ENCODE data around the gene OR2Y1.
"Not testable (repeated sequence)": the region's sequence is repeated elsewhere in the genome, so short reads cannot be mapped to it uniquely, and the experiment has no call there.

The OR2Y1 gene

DNA sequence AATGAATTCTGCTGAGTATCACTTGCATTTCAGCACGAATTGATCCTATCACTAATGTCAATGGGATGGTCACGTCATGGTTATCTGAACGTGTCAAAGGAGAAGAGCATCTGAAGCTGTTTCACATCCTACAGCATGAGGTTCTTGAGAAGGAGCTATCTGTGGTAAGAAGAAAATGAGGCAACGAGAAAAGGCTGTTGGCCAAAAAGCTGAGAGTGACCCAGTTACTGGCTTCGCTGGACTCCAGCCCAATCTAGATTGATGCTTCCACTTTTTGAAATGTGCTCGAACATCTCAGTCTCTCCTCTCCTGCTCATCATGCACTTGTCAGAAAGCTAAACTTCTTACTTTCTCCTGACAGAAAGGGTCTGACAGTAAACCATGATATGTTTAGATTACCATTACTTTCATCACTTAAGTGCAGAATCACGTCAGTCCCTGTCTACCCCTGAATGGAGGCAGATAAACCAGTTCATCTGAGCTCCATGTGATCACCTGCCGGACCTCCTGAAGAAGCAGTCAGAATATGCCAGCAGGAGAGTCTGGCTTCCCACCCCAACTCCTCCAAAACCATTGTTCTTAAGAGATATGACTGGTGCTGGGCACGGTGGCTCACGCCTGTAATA is 40.2 kb upstream of the OR2Y1 start:
- H3K27ac ChIP-seq (ENCODE audit: low read depth, low read length) = no peak overlapping the region

GRCh38 chr5:180777475-180777874 is 37.6 kb upstream of the OR2Y1 start:
- H3K27me3 ChIP-seq (ENCODE audit: control insufficient read depth in 1 of 2, insufficient read depth in 2 of 2, low read length in 2 of 2) = no peaks in the 10 kb centered on the region
- H3K36me3 ChIP-seq (ENCODE audit: insufficient read depth, low read length) = no peaks in the 10 kb centered on the region
- no peak overlapping the region for H3K4me3 ChIP-seq (ENCODE audit: low read depth in 1 of 2, low read length in 2 of 2)
- H3K4me1 ChIP-seq (ENCODE audit: insufficient read depth, low read length) = no peaks in the 10 kb centered on the region
- H3K9ac ChIP-seq (ENCODE audit: low read length) = no peak overlapping the region
- H3K27ac ChIP-seq (ENCODE audit: low read depth, low read length) = no peak overlapping the region
- no peaks in the 10 kb centered on the region for H3K9me3 ChIP-seq (ENCODE audit: low read length)

More for the DNA sequence above, 40.2 kb upstream of the OR2Y1 start:
- Histone ChIP-seq H3K36me3 (ENCODE audit: insufficient read depth, low read length) (no peaks in the 10 kb centered on the region), H3K9me3 (ENCODE audit: low read length) (no peaks in the 10 kb centered on the region), H3K4me1 (ENCODE audit: insufficient read depth, low read length) (peaks cover 4% of the 10 kb centered on the region), H3K27me3 (ENCODE audit: control insufficient read depth in 1 of 2, insufficient read depth in 2 of 2, low read length in 2 of 2) (no peaks in the 10 kb centered on the region), H3K9ac (ENCODE audit: low read length) (no peak overlapping the region), H3K4me3 (ENCODE audit: low read depth in 1 of 2, low read length in 2 of 2) (no peak overlapping the region)

DNA sequence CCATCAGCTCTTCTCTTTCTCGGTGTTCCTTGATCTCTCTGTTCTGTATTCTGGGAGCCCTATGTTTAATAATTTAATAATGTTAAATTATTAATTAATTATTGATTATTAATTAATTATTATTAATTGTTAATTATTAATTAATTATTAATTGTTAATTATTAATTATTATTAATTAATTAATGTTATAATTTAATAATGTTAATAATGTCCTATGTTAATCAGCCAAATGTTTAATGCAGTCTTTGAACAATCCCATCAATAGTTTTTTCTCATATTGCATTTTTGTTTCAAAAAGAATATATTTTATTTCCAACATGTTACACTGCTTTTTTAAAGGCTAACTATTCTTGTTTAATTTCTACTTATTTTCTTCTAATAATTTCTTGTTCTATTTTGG is 36.5 kb upstream of the OR2Y1 start:
- Histone ChIP-seq H3K9me3 (ENCODE audit: low read length) (no peaks in the 10 kb centered on the region), H3K4me3 (ENCODE audit: low read depth in 1 of 2, low read length in 2 of 2) (no peak overlapping the region), H3K27ac (ENCODE audit: low read depth, low read length) (no peak overlapping the region)

GRCh38 chr5:180775624-180776023 is 35.8 kb upstream of the OR2Y1 start:
- Histone ChIP-seq H3K4me1 (ENCODE audit: insufficient read depth, low read length) (no peaks in the 10 kb centered on the region), H3K27me3 (ENCODE audit: control insufficient read depth in 1 of 2, insufficient read depth in 2 of 2, low read length in 2 of 2) (no peaks in the 10 kb centered on the region), H3K4me3 (ENCODE audit: low read depth in 1 of 2, low read length in 2 of 2) (no peak overlapping the region), H3K9ac (ENCODE audit: low read length) (no peak overlapping the region), H3K9me3 (ENCODE audit: low read length) (no peaks in the 10 kb centered on the region), H3K36me3 (ENCODE audit: insufficient read depth, low read length) (no peaks in the 10 kb centered on the region), H3K27ac (ENCODE audit: low read depth, low read length) (no peak overlapping the region)

More for the DNA sequence above, 36.5 kb upstream of the OR2Y1 start:
- H3K9ac ChIP-seq (ENCODE audit: low read length) = no peak overlapping the region
- H3K36me3 ChIP-seq (ENCODE audit: insufficient read depth, low read length) = no peaks in the 10 kb centered on the region
- no peaks in the 10 kb centered on the region for H3K27me3 ChIP-seq (ENCODE audit: control insufficient read depth in 1 of 2, insufficient read depth in 2 of 2, low read length in 2 of 2)
- H3K4me1 ChIP-seq (ENCODE audit: insufficient read depth, low read length) = no peaks in the 10 kb centered on the region

DNA sequence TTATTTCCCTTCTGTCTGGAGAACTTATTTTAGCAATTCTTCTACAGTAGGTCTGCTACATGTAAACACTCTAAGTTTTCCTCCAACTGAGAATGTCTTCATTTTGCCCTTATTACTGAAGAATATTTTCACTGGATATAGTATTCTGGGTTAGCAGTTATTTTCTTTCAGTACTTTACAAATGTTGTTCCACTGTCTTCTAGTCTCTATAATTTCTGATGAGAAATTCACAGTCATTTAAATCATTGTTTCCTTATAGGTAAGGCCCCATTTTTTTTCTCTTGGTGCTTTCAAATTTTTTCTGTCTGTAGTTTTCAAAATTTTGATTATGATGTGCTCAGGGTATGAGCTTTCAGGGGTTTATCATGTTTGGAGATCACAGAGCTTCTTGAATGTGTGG is 32.0 kb upstream of the OR2Y1 start:
- no peaks in the 10 kb centered on the region for H3K9me3 ChIP-seq (ENCODE audit: low read length)
- no peak overlapping the region for H3K9ac ChIP-seq (ENCODE audit: low read length)
- no peak overlapping the region for H3K27ac ChIP-seq (ENCODE audit: low read depth, low read length)
- no peaks in the 10 kb centered on the region for H3K36me3 ChIP-seq (ENCODE audit: insufficient read depth, low read length)
- no peaks in the 10 kb centered on the region for H3K4me1 ChIP-seq (ENCODE audit: insufficient read depth, low read length)
- H3K4me3 ChIP-seq (ENCODE audit: low read depth in 1 of 2, low read length in 2 of 2) = no peak overlapping the region
- no peaks in the 10 kb centered on the region for H3K27me3 ChIP-seq (ENCODE audit: control insufficient read depth in 1 of 2, insufficient read depth in 2 of 2, low read length in 2 of 2)

DNA sequence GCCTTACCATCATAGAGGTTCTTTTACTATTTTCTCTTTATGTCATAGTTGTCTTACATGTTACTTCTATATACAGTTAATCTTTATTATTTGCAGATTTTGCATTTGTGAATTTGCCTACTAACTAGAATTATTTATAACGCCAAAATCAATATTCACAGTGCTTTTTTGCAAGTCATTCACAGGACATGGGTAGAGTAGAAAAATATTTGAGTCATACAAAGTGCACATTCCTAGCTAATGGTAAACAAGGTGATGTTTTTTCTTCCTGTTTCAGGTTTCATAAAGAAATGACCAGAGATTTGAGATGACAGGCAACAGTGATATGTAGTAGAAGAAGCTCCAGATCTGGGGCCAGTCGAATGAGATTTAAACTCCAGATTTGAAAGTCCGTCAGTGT is 30.0 kb upstream of the OR2Y1 start:
- Histone ChIP-seq H3K9me3 (ENCODE audit: low read length) (no peaks in the 10 kb centered on the region), H3K4me3 (ENCODE audit: low read depth in 1 of 2, low read length in 2 of 2) (no peak overlapping the region), H3K9ac (ENCODE audit: low read length) (no peak overlapping the region), H3K27me3 (ENCODE audit: control insufficient read depth in 1 of 2, insufficient read depth in 2 of 2, low read length in 2 of 2) (no peaks in the 10 kb centered on the region), H3K4me1 (ENCODE audit: insufficient read depth, low read length) (no peaks in the 10 kb centered on the region), H3K36me3 (ENCODE audit: insufficient read depth, low read length) (no peaks in the 10 kb centered on the region), H3K27ac (ENCODE audit: low read depth, low read length) (no peak overlapping the region)

DNA sequence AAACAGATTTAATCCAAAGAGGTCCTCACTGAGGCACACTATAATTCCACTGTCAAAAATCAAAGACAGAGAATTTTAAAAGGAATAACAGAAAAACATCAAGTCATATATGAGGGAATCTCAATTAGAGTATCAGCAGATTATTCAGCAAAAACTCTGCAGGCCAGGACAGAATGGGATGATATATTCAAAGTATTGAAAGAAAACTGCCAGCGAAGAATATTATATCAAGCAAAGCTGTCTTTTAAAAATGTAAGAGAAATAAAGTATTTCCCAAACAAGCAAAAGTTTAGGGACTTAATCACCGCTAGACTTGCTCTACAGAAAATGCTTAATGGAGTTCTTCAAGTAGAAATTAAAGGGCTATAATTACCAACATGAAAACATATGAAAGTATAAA is 15.7 kb upstream of the OR2Y1 start:
- Histone ChIP-seq H3K4me1 (ENCODE audit: insufficient read depth, low read length) (no peaks in the 10 kb centered on the region), H3K27me3 (ENCODE audit: control insufficient read depth in 1 of 2, insufficient read depth in 2 of 2, low read length in 2 of 2) (no peaks in the 10 kb centered on the region), H3K4me3 (ENCODE audit: low read depth in 1 of 2, low read length in 2 of 2) (no peak overlapping the region), H3K9ac (ENCODE audit: low read length) (no peak overlapping the region), H3K36me3 (ENCODE audit: insufficient read depth, low read length) (no peaks in the 10 kb centered on the region), H3K9me3 (ENCODE audit: low read length) (peaks cover 5% of the 10 kb centered on the region), H3K27ac (ENCODE audit: low read depth, low read length) (no peak overlapping the region)

DNA sequence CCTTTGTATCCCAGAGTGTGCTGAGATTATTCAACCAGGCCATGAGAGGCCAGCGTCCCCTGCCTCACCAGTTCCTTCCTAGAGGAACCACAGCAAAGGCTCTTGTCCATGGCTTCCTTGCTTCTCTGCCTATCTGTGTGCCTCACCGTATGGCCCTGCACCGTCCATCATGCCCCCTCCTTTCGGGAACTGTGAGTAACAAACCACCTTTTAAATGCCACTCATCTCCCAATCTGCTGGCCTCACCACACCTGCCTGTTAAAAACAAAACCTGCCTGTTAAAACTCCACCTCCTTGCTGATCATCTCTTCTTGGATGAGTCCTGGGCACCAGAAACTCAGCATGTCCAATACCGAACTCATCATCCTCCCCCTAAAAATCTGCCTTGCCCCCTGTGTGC is 4.4 kb upstream of the OR2Y1 start:
- no peaks in the 10 kb centered on the region for H3K27me3 ChIP-seq (ENCODE audit: control insufficient read depth in 1 of 2, insufficient read depth in 2 of 2, low read length in 2 of 2)
- no peaks in the 10 kb centered on the region for H3K9me3 ChIP-seq (ENCODE audit: low read length)
- no peaks in the 10 kb centered on the region for H3K36me3 ChIP-seq (ENCODE audit: insufficient read depth, low read length)
- H3K4me3 ChIP-seq (ENCODE audit: low read depth in 1 of 2, low read length in 2 of 2) = no peak overlapping the region
- H3K27ac ChIP-seq (ENCODE audit: low read depth, low read length) = no peak overlapping the region
- H3K4me1 ChIP-seq (ENCODE audit: insufficient read depth, low read length) = no peaks in the 10 kb centered on the region
- H3K9ac ChIP-seq (ENCODE audit: low read length) = no peak overlapping the region

GRCh38 chr5:180742727-180743126 is 2.9 kb upstream of the OR2Y1 start:
- H3K9ac ChIP-seq (ENCODE audit: low read length) = no peak overlapping the region
- H3K27ac ChIP-seq (ENCODE audit: low read depth, low read length) = no peak overlapping the region
- H3K27me3 ChIP-seq (ENCODE audit: control insufficient read depth in 1 of 2, insufficient read depth in 2 of 2, low read length in 2 of 2) = no peaks in the 10 kb centered on the region
- H3K4me3 ChIP-seq (ENCODE audit: low read depth in 1 of 2, low read length in 2 of 2) = no peak overlapping the region
- H3K36me3 ChIP-seq (ENCODE audit: insufficient read depth, low read length) = no peaks in the 10 kb centered on the region
- H3K9me3 ChIP-seq (ENCODE audit: low read length) = no peaks in the 10 kb centered on the region
- H3K4me1 ChIP-seq (ENCODE audit: insufficient read depth, low read length) = no peaks in the 10 kb centered on the region

DNA sequence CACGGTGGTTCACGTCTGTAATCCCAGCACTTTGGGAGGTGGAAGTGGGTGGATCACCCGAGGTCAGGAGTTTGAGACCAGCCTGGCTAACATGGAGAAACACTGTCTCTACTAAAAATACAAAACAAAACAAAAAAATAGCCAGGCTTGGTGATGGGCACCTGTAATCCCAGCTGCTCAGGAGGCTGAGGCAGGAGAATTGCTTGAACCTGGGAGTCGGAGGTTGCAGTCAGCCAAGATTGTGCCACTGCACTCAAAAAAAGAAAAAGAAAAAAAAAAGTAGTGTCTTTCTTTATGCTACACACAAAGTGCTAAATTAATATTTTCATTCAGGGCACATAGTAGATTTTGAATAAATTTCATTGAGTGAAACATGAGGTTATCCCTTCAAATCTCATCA is 1.1 kb upstream of the OR2Y1 start:
- not testable (repeated sequence) for H3K4me3 ChIP-seq (ENCODE audit: low read depth in 1 of 2, low read length in 2 of 2); H3K36me3 ChIP-seq (ENCODE audit: insufficient read depth, low read length); H3K9ac ChIP-seq (ENCODE audit: low read length); H3K4me1 ChIP-seq (ENCODE audit: insufficient read depth, low read length); H3K27me3 ChIP-seq (ENCODE audit: control insufficient read depth in 1 of 2, insufficient read depth in 2 of 2, low read length in 2 of 2); H3K27ac ChIP-seq (ENCODE audit: low read depth, low read length); H3K9me3 ChIP-seq (ENCODE audit: low read length)

DNA sequence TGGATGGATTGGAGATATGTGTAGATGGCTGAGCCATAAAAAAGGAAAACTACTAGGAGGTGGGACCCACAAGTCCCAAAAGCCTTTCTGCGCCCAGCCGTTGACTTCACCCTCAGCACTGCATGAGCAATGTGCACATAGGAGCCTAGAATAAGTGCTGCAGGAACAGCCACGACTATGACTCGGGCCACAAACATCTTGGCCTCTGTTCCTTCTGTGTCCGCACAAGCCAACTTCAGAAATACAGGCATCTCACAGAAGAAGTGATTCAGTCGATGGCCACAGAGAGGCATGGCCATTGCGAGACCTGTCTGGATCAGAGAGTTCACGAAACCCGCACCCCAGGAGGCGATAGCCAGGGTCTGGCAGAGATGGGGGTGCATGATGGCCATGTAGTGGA is 587 bp downstream of the OR2Y1 start:
- H3K27me3 ChIP-seq (ENCODE audit: control insufficient read depth in 1 of 2, insufficient read depth in 2 of 2, low read length in 2 of 2) = no peaks in the 10 kb centered on the region
- H3K9me3 ChIP-seq (ENCODE audit: low read length) = no peaks in the 10 kb centered on the region
- no peak overlapping the region for H3K4me3 ChIP-seq (ENCODE audit: low read depth in 1 of 2, low read length in 2 of 2)
- H3K4me1 ChIP-seq (ENCODE audit: insufficient read depth, low read length) = no peaks in the 10 kb centered on the region
- H3K9ac ChIP-seq (ENCODE audit: low read length) = no peak overlapping the region
- H3K27ac ChIP-seq (ENCODE audit: low read depth, low read length) = no peak overlapping the region
- H3K36me3 ChIP-seq (ENCODE audit: insufficient read depth, low read length) = no peaks in the 10 kb centered on the region

DNA sequence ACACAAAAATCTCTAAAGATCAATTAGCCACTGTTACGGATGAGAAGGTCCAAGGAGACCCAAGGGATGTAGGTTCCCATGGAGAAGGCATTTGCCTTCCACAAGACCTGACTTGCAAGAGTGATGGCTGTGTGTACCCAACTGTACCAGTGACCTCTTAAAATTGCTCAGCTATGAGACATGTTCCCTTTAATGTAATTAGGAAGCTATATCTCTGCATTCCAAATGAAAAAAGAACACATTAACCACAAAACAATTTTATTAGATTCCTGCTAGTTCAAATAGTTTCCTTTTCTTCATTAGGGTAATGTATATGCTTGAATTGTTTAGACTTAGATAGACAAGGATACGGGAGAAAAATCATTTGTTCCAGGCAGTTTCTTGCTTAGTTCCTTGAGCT is 3.3 kb downstream of the OR2Y1 start:
- no peaks in the 10 kb centered on the region for H3K27me3 ChIP-seq (ENCODE audit: control insufficient read depth in 1 of 2, insufficient read depth in 2 of 2, low read length in 2 of 2)
- H3K9ac ChIP-seq (ENCODE audit: low read length) = no peak overlapping the region
- no peak overlapping the region for H3K4me3 ChIP-seq (ENCODE audit: low read depth in 1 of 2, low read length in 2 of 2)
- no peak overlapping the region for H3K27ac ChIP-seq (ENCODE audit: low read depth, low read length)
- H3K4me1 ChIP-seq (ENCODE audit: insufficient read depth, low read length) = no peaks in the 10 kb centered on the region
- no peaks in the 10 kb centered on the region for H3K36me3 ChIP-seq (ENCODE audit: insufficient read depth, low read length)
- H3K9me3 ChIP-seq (ENCODE audit: low read length) = no peaks in the 10 kb centered on the region

All from muscle layer of colon (tissue), 2 donors.